ENCODE results near the gene SLC5A11. TPM values are rescaled to one million over a fixed set of nuclear protein-coding genes. Genes with fewer than 3 reads are reported as not detected.

Gene SLC5A11
- total and polyA plus RNA-seq, 4 donors: 0.05 to 1.1 TPM; not detected in 2

DNA sequence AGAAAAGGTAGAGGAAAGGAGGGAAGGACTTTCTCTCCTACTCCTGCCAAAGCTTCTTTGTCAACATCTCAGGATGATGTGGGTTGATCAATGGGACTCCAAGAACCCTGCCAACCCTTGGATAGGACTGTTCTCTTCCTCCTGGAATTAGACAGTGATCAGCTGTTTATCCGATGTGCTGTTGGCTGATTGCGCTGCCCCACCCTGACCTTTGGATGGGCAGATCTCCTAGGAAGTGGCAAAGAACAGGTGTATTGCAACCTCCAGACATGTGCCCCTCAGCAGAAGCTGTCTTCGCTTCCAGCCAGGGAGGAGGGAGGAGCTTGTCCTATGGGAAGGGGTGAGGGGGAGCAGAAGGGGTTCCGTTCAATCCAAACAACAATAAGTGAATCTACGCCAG, 30.5 kb downstream of the SLC5A11 start:
- DNase-seq (no peak), ATAC-seq (ENCODE audit: insufficient read depth, low FRiP score) (no peak)
- 76 to 86% methylated on average over 5 of the region's 5 CpGs for WGBS, 2 donors
- no peak overlapping the region for H3K27ac ChIP-seq (ENCODE audit: low read depth in 1 of 2, low read length in 1 of 2)
- H3K4me3 ChIP-seq: no peak overlapping the region
- H3K27me3 ChIP-seq (ENCODE audit: control insufficient read depth in 3 of 3, insufficient read depth in 3 of 3, low read length in 2 of 3): no peaks in the 10 kb centered on the region
- TF ChIP-seq, protein P1, sequence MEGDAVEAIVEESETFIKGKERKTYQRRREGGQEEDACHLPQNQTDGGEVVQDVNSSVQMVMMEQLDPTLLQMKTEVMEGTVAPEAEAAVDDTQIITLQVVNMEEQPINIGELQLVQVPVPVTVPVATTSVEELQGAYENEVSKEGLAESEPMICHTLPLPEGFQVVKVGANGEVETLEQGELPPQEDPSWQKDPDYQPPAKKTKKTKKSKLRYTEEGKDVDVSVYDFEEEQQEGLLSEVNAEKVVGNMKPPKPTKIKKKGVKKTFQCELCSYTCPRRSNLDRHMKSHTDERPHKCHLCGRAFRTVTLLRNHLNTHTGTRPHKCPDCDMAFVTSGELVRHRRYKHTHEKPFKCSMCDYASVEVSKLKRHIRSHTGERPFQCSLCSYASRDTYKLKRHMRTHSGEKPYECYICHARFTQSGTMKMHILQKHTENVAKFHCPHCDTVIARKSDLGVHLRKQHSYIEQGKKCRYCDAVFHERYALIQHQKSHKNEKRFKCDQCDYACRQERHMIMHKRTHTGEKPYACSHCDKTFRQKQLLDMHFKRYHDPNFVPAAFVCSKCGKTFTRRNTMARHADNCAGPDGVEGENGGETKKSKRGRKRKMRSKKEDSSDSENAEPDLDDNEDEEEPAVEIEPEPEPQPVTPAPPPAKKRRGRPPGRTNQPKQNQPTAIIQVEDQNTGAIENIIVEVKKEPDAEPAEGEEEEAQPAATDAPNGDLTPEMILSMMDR (IDR thresholded peaks at IDR 0.05; ENCODE audit: control extremely low read depth, extremely low read depth): no peak
- no peak overlapping the region for H3K9ac ChIP-seq (ENCODE audit: insufficient read depth in 1 of 2, low read length in 2 of 2)
- H3K9me3 ChIP-seq (ENCODE audit: control insufficient read depth in 4 of 4, insufficient read depth in 3 of 4, low read length in 3 of 4): no peaks in the 10 kb centered on the region
- H3K4me1 ChIP-seq (ENCODE audit: control insufficient read depth in 5 of 5, insufficient read depth in 5 of 5, low read length in 5 of 5): no peaks in the 10 kb centered on the region
- no peaks in the 10 kb centered on the region for H3K36me3 ChIP-seq (ENCODE audit: control insufficient read depth in 4 of 4, insufficient read depth in 4 of 4, low read length in 4 of 4)

DNA sequence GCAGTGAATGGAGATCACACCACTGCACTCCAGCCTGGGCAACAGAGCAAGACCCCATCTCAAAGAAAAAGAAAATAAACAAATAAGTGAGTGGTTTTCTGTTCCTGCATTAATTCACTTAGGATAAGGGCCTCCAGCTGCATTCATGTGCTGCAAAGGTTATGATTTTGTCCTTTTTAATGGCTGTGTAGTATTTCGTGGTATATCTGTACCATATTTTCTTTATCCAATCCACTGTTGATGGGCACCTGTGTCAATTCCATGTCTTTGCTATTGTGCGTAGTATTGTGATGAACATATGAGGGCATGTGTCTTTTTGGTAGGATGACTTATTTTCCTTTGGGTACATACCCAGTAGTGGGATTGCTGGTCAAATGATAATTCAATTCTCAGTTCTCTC, 33.9 kb downstream of the SLC5A11 start:
- Histone ChIP-seq H3K9me3 (ENCODE audit: control insufficient read depth in 4 of 4, insufficient read depth in 3 of 4, low read length in 3 of 4) (no peaks in the 10 kb centered on the region), H3K27me3 (ENCODE audit: control insufficient read depth in 3 of 3, insufficient read depth in 3 of 3, low read length in 2 of 3) (no peaks in the 10 kb centered on the region), H3K27ac (ENCODE audit: low read depth in 1 of 2, low read length in 1 of 2) (no peak overlapping the region), H3K4me3 (no peak overlapping the region), H3K36me3 (ENCODE audit: control insufficient read depth in 4 of 4, insufficient read depth in 4 of 4, low read length in 4 of 4) (no peaks in the 10 kb centered on the region), H3K4me1 (ENCODE audit: control insufficient read depth in 5 of 5, insufficient read depth in 5 of 5, low read length in 5 of 5) (no peaks in the 10 kb centered on the region), H3K9ac (ENCODE audit: insufficient read depth in 1 of 2, low read length in 2 of 2) (no peak overlapping the region)
- TF ChIP-seq, protein P1 (IDR thresholded peaks at IDR 0.05; ENCODE audit: control extremely low read depth, extremely low read depth): no peak
- DNase-seq: no peak
- ATAC-seq (ENCODE audit: insufficient read depth, low FRiP score): no peak
- 93 to 96% methylated on average over 2 of the region's 2 CpGs for WGBS, 2 donors

DNA sequence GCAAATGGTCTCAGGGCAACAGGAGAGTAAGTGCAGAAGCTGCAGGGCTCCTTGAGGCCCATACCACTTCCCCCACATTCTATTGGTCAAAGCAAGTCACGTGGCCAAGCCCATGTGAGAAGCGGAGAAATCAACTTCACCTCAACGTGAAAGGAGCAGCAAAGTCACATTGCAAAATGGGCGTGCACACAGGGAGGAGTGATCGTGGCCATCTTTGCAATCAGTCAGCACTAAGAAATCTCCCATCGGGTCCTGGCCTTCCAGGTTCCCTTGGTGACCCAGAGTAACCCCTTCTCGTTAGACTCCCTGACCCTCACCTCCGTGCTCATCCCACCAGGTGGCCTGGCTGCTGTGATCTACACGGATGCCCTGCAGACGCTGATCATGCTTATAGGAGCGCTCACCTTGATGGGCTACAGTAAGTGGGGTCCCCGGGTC, 38.0 kb downstream of the SLC5A11 start:
- H3K4me1 ChIP-seq (ENCODE audit: control insufficient read depth in 5 of 5, insufficient read depth in 5 of 5, low read length in 5 of 5): no peaks in the 10 kb centered on the region
- no peak overlapping the region for H3K4me3 ChIP-seq
- no peak for ATAC-seq (ENCODE audit: insufficient read depth, low FRiP score)
- no peak overlapping the region for H3K27ac ChIP-seq (ENCODE audit: low read depth in 1 of 2, low read length in 1 of 2)
- H3K36me3 ChIP-seq (ENCODE audit: control insufficient read depth in 4 of 4, insufficient read depth in 4 of 4, low read length in 4 of 4): no peaks in the 10 kb centered on the region
- no peak overlapping the region for H3K9ac ChIP-seq (ENCODE audit: insufficient read depth in 1 of 2, low read length in 2 of 2)
- H3K9me3 ChIP-seq (ENCODE audit: control insufficient read depth in 4 of 4, insufficient read depth in 3 of 4, low read length in 3 of 4): peaks cover 0 to 2% (median 0%) of the 10 kb centered on the region in 4 donors
- TF ChIP-seq, protein P1 (IDR thresholded peaks at IDR 0.05; ENCODE audit: control extremely low read depth, extremely low read depth): no peak
- no peaks in the 10 kb centered on the region for H3K27me3 ChIP-seq (ENCODE audit: control insufficient read depth in 3 of 3, insufficient read depth in 3 of 3, low read length in 2 of 3)
- WGBS, 2 donors: 71 to 78% methylated on average over 12 of the region's 12 CpGs
- DNase-seq: no peak

DNA sequence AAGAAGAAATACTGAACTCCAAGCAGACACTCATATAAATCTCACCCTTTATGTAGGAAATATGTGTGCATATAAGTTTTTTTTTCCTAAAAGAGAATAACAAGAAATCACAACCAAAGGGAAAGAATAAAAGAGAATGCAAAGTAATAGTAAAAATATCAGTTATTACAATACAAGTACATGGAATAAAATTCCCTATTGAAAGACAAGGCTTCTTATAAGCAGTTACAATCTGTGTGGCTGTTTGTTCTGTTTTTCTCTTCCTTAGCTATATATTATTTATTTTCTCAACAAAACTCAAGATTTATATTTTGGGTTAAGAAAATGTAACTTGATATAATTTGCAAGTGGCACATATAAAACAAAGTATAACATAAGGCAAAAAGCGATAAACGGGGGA, 41.7 kb downstream of the SLC5A11 start:
- ATAC-seq (ENCODE audit: insufficient read depth, low FRiP score) (no peak), DNase-seq (no peak)
- Histone ChIP-seq H3K27ac (ENCODE audit: low read depth in 1 of 2, low read length in 1 of 2) (no peak overlapping the region), H3K9ac (ENCODE audit: insufficient read depth in 1 of 2, low read length in 2 of 2) (no peak overlapping the region), H3K4me1 (ENCODE audit: control insufficient read depth in 5 of 5, insufficient read depth in 5 of 5, low read length in 5 of 5) (no peaks in the 10 kb centered on the region), H3K27me3 (ENCODE audit: control insufficient read depth in 3 of 3, insufficient read depth in 3 of 3, low read length in 2 of 3) (no peaks in the 10 kb centered on the region), H3K9me3 (ENCODE audit: control insufficient read depth in 4 of 4, insufficient read depth in 3 of 4, low read length in 3 of 4) (peaks cover 0 to 2% (median 0%) of the 10 kb centered on the region in 4 donors), H3K36me3 (ENCODE audit: control insufficient read depth in 4 of 4, insufficient read depth in 4 of 4, low read length in 4 of 4) (no peaks in the 10 kb centered on the region), H3K4me3 (no peak overlapping the region)
- WGBS, 2 donors: 99% methylated on average over 2 of the region's 2 CpGs
- TF ChIP-seq, protein P1 (IDR thresholded peaks at IDR 0.05; ENCODE audit: control extremely low read depth, extremely low read depth): no peak

All from lung (tissue), 12 donors.